SK-N-SH (cell line): Measurements from ENCODE around the gene NR2F1. TPM values are rescaled to one million over a fixed set of nuclear protein-coding genes. Genes with fewer than 3 reads are reported as not detected.
A peak's percentile ranks its signal among the peaks of the same experiment; 100 is the strongest.

Experiments used
- CTCF ChIA-PET: fragments of 300-600, 350-600 bp; formaldehyde crosslinking; extraction: SDS; loops from one replicate; lab custom pipeline; 2021; lab: Yijun Ruan, JAX
- POLR2A ChIA-PET: fragments of 350-600 bp; sonication (Branson Sonifier 250); formaldehyde crosslinking; extraction: SDS; loops from one replicate; lab custom pipeline; 2020; ENCODE audit warnings: antibody characterized with exemption, inconsistent platforms; lab: Yijun Ruan, JAX
- DNase-seq: peaks from one replicate; pipeline ENCODE4 v3.0.0; 2012
- H2AFZ ChIP-seq: fragments of 200-600 bp; sonication (generic); 2 replicates; pipeline ENCODE4 v1.8.1; 2016; ENCODE audit warnings: antibody characterized with exemption, mild to moderate bottlenecking, low read depth
- H3F3A ChIP-seq: fragments of 200-600 bp; sonication (generic); replicated peaks from 2 replicates; pipeline ENCODE3; 2016; ENCODE audit warnings: antibody characterized with exemption, mild to moderate bottlenecking; ENCODE audit not compliant: insufficient read depth
- H3K27ac ChIP-seq, 2 experiments: fragments of 200-500 bp in 1 of 2; fragments of 200-600 bp in 1 of 2; sonication (Bioruptor generic) in 1 of 2; sonication (generic), shearing (Covaris generic) in 1 of 2; 2 replicates each; pipeline versions ENCODE4 v1.5.1 to v1.6.1; 2014 to 2016; ENCODE audit warnings: low read depth in 2 of 2, inconsistent platforms in 1 of 2, low read length in 1 of 2, mild to moderate bottlenecking in 1 of 2, mixed read lengths in 1 of 2
- H3K27me3 ChIP-seq: fragments of 200-600 bp; sonication (generic), shearing (Covaris generic); 2 replicates; pipeline ENCODE4 v1.6.1; 2016; ENCODE audit warnings: mixed run types; ENCODE audit not compliant: insufficient read depth
- H3K36me3 ChIP-seq, 2 experiments: fragments of 200-500 bp in 1 of 2; fragments of 200-600 bp in 1 of 2; sonication (Bioruptor generic) in 1 of 2; sonication (generic) in 1 of 2; replicated peaks in 1 of 2; 2 replicates each; pipeline versions ENCODE3 to v1.5.1; 2014 to 2016; ENCODE audit warnings: low read length in 1 of 2, mild to moderate bottlenecking in 1 of 2; ENCODE audit not compliant: insufficient read depth in 2 of 2, control insufficient read depth in 1 of 2
- H3K4me1 ChIP-seq, 2 experiments: fragments of 200-500 bp in 1 of 2; fragments of 200-600 bp in 1 of 2; sonication (Bioruptor generic) in 1 of 2; sonication (generic), shearing (Covaris generic) in 1 of 2; 2 replicates each; pipeline versions ENCODE4 v1.5.1 to v1.6.1; 2014 to 2016; ENCODE audit warnings: low read depth in 1 of 2, low read length in 1 of 2, mixed run types in 1 of 2; ENCODE audit not compliant: insufficient read depth in 2 of 2, control insufficient read depth in 1 of 2
- H3K4me2 ChIP-seq: fragments of 200-600 bp; sonication (generic), shearing (Covaris generic); 2 replicates; pipeline ENCODE4 v1.6.1; 2017; ENCODE audit warnings: mixed run types
- H3K4me3 ChIP-seq, 2 experiments: fragments of 200-500 bp in 1 of 2; fragments of 200-600 bp in 1 of 2; sonication (Bioruptor generic) in 1 of 2; sonication (generic), shearing (Covaris generic) in 1 of 2; 2 replicates each; pipeline versions ENCODE4 v1.5.1 to v1.8.1; 2014 to 2016; ENCODE audit warnings: low read depth in 2 of 2, inconsistent platforms in 1 of 2, low read length in 1 of 2, mild to moderate bottlenecking in 1 of 2, mixed read lengths in 1 of 2, moderate library complexity in 1 of 2
- H3K79me2 ChIP-seq: fragments of 200-600 bp; sonication (generic); 2 replicates; pipeline ENCODE4 v1.8.1; 2017; ENCODE audit warnings: mild to moderate bottlenecking; ENCODE audit not compliant: insufficient read depth
- H3K9ac ChIP-seq: fragments of 200-600 bp; sonication (generic); 2 replicates; pipeline ENCODE4 v1.6.1; 2017; ENCODE audit warnings: mixed run types
- H3K9me2 ChIP-seq: fragments of 200-600 bp; sonication (generic); 2 replicates; pipeline ENCODE4 v1.6.1; 2017; ENCODE audit warnings: mixed run types
- H3K9me3 ChIP-seq: fragments of 200-600 bp; sonication (generic); 2 replicates; pipeline ENCODE4 v1.6.1; 2017; ENCODE audit warnings: mixed run types, mild to moderate bottlenecking, moderate library complexity
- H4K20me1 ChIP-seq: fragments of 200-600 bp; sonication (generic); 2 replicates; pipeline ENCODE4 v1.6.1; 2017; ENCODE audit warnings: mild to moderate bottlenecking, mixed run types; ENCODE audit not compliant: insufficient read depth
- CTCF ChIP-seq: fragments of 200-600 bp; sonication (generic); IDR thresholded peaks from 2 replicates; pipeline ENCODE4 v1.6.1; 2017; ENCODE audit warnings: antibody characterized with exemption, mild to moderate bottlenecking, moderate library complexity
- ELF1 ChIP-seq: IDR thresholded peaks from 2 replicates; pipeline ENCODE4 v1.4.0; 2012
- RAD21 ChIP-seq: IDR thresholded peaks from 2 replicates; pipeline ENCODE4 v1.6.1; 2012; ENCODE audit warnings: mild to moderate bottlenecking, low read length
- RFX5 ChIP-seq: IDR thresholded peaks from 2 replicates; pipeline ENCODE4 v1.6.1; 2012; ENCODE audit warnings: mild to moderate bottlenecking, improper control_type of control experiment, low read length
- SIN3A ChIP-seq: IDR thresholded peaks from 2 replicates; pipeline ENCODE4 v1.6.1; 2012; ENCODE audit warnings: low read depth, mild to moderate bottlenecking, low read length, moderate library complexity, borderline replicate concordance
- USF1 ChIP-seq: IDR thresholded peaks from 2 replicates; pipeline ENCODE4 v1.4.0; 2012; ENCODE audit warnings: low read depth, borderline replicate concordance
- ZBTB33 ChIP-seq: IDR thresholded peaks from 2 replicates; pipeline ENCODE4 v1.4.0; 2012; ENCODE audit warnings: low read depth, borderline replicate concordance
- WGBS: methylation state at CpG from one replicate; pipeline ENCODE4 v1.1.6; 2017; ENCODE audit warnings: low lambda C conversion rate; 5-methylcytosine and 5-hydroxymethylcytosine counted together
- polyA plus RNA-seq, 3 experiments: library from polyadenylated mRNA; depleted of rRNA; stranded (reverse); fragments of >200 nt; gene quantifications; 2 replicates each; pipeline ENCODE4 v1.2.3, GENCODE V29; 2012
- TF ChIP-seq, protein P1 (sequence below): IDR thresholded peaks from 2 replicates; pipeline ENCODE4 v1.4.0; 2012; ENCODE audit warnings: low read depth
- TF ChIP-seq, protein P2 (sequence below): fragments of 150-350 bp; IDR thresholded peaks from 2 replicates; pipeline ENCODE4 v1.6.1; 2016; ENCODE audit warnings: mild to moderate bottlenecking, low read depth, low read length
- TF ChIP-seq, protein P3 (sequence below): IDR thresholded peaks from 2 replicates; pipeline ENCODE4; 2012
- TF ChIP-seq, protein P4 (sequence below): IDR thresholded peaks from 2 replicates; pipeline ENCODE4 v1.6.1; 2012; ENCODE audit warnings: mild to moderate bottlenecking, low read depth, low read length, moderate library complexity

NR2F1 gene
- polyA plus RNA-seq, 1 of the 3 experiments (the other 2 are of a cell fraction) = 47.1 TPM

GRCh38 chr5:93585767-93586385, 2.9 kb downstream of the NR2F1 start:
- no peaks in the 10 kb centered on the region for H3K9me2 ChIP-seq
- H3K9ac ChIP-seq = peak overlapping the region; percentile 76
- no peaks in the 10 kb centered on the region for H3K9me3 ChIP-seq
- peak overlapping the region; percentile 95 for H3K4me2 ChIP-seq
- H3K4me3 ChIP-seq = peak overlapping the region; percentile 86 to 87
- H4K20me1 ChIP-seq = no peaks in the 10 kb centered on the region; the same call in 1 of the 2 replicates
- H3K79me2 ChIP-seq = peaks cover 78% of the 10 kb centered on the region
- TF ChIP-seq, protein P1, sequence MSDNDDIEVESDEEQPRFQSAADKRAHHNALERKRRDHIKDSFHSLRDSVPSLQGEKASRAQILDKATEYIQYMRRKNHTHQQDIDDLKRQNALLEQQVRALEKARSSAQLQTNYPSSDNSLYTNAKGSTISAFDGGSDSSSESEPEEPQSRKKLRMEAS = no peak
- TF ChIP-seq ELF1 = no peak
- TF ChIP-seq, protein P2, sequence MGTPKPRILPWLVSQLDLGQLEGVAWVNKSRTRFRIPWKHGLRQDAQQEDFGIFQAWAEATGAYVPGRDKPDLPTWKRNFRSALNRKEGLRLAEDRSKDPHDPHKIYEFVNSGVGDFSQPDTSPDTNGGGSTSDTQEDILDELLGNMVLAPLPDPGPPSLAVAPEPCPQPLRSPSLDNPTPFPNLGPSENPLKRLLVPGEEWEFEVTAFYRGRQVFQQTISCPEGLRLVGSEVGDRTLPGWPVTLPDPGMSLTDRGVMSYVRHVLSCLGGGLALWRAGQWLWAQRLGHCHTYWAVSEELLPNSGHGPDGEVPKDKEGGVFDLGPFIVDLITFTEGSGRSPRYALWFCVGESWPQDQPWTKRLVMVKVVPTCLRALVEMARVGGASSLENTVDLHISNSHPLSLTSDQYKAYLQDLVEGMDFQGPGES = no peak
- TF ChIP-seq, protein P3, sequence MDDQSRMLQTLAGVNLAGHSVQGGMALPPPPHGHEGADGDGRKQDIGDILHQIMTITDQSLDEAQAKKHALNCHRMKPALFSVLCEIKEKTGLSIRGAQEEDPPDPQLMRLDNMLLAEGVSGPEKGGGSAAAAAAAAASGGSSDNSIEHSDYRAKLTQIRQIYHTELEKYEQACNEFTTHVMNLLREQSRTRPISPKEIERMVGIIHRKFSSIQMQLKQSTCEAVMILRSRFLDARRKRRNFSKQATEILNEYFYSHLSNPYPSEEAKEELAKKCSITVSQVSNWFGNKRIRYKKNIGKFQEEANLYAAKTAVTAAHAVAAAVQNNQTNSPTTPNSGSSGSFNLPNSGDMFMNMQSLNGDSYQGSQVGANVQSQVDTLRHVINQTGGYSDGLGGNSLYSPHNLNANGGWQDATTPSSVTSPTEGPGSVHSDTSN = peak; percentile 4; the same call in 1 of the 2 replicates
- no peak for TF ChIP-seq USF1
- TF ChIP-seq SIN3A = 0 out of 2 replicates have a peak, but pooled peaks have one; percentile 32
- TF ChIP-seq CTCF = no peak
- TF ChIP-seq, protein P4, sequence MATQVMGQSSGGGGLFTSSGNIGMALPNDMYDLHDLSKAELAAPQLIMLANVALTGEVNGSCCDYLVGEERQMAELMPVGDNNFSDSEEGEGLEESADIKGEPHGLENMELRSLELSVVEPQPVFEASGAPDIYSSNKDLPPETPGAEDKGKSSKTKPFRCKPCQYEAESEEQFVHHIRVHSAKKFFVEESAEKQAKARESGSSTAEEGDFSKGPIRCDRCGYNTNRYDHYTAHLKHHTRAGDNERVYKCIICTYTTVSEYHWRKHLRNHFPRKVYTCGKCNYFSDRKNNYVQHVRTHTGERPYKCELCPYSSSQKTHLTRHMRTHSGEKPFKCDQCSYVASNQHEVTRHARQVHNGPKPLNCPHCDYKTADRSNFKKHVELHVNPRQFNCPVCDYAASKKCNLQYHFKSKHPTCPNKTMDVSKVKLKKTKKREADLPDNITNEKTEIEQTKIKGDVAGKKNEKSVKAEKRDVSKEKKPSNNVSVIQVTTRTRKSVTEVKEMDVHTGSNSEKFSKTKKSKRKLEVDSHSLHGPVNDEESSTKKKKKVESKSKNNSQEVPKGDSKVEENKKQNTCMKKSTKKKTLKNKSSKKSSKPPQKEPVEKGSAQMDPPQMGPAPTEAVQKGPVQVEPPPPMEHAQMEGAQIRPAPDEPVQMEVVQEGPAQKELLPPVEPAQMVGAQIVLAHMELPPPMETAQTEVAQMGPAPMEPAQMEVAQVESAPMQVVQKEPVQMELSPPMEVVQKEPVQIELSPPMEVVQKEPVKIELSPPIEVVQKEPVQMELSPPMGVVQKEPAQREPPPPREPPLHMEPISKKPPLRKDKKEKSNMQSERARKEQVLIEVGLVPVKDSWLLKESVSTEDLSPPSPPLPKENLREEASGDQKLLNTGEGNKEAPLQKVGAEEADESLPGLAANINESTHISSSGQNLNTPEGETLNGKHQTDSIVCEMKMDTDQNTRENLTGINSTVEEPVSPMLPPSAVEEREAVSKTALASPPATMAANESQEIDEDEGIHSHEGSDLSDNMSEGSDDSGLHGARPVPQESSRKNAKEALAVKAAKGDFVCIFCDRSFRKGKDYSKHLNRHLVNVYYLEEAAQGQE = no peak
- TF ChIP-seq RAD21 = no peak
- no peak for TF ChIP-seq RFX5
- TF ChIP-seq ZBTB33 = no peak
- H3F3A ChIP-seq = peaks cover 24% of the 10 kb centered on the region
- H3K4me1 ChIP-seq = peaks cover 0 to 19% of the 10 kb centered on the region in 2 experiments; a peak in 2 of 4 replicates
- peak; percentile 62 for DNase-seq
- WGBS = 11% methylated on average over 13 of the region's 13 CpGs
- H3K36me3 ChIP-seq = peaks cover 3 to 12% of the 10 kb centered on the region in 2 experiments
- ChIA-PET POLR2A (interaction anchor here (1.8 to 2.1 kb wide), 2 partner anchors 15 to 35 kb away, joined by 5 to 7 read pairs; no protein-coding TSS in a partner anchor), CTCF (interaction anchor here (0.6 to 4.3 kb wide), 9 partner anchors 15 to 1265 kb away, joined by 3 to 32 read pairs (median 4); no protein-coding TSS in a partner anchor)
- H3K27me3 ChIP-seq = no peaks in the 10 kb centered on the region
- peak overlapping the region; percentile 78; the same call in 1 of the 2 replicates for H2AFZ ChIP-seq
- peak overlapping the region; percentile 51 to 92 for H3K27ac ChIP-seq
